IMR-90 (cell line): ENCODE results near the gene RAB11FIP4.

Source experiments
- CEBPB ChIP-seq: IDR thresholded peaks from 2 replicates; pipeline ENCODE4 v1.6.1; 2012; ENCODE audit warnings: low read depth, low read length, improper control_type of control experiment
- CTCF ChIP-seq: conservative IDR thresholded peaks from 2 replicates; pipeline ENCODE4 v1.5.1; 2012; ENCODE audit warnings: mild to moderate bottlenecking, low read depth, low read length, improper control_type of control experiment
- FOS ChIP-seq: fragments of 150-350 bp; IDR thresholded peaks from 2 replicates; pipeline ENCODE4 v1.6.1; 2016; ENCODE audit warnings: low read depth, low read length
- MXI1 ChIP-seq: IDR thresholded peaks from 2 replicates; pipeline ENCODE4 v1.6.1; 2012; ENCODE audit warnings: low read depth, mild to moderate bottlenecking, low read length, moderate library complexity, borderline replicate concordance
- POLR2A ChIP-seq: IDR thresholded peaks from 2 replicates; pipeline ENCODE4 v1.6.1; 2012; ENCODE audit warnings: mild to moderate bottlenecking, low read depth, low read length
- RAD21 ChIP-seq: IDR thresholded peaks from 2 replicates; pipeline ENCODE4 v1.6.1; 2012; ENCODE audit warnings: low read length, improper control_type of control experiment
- RFX5 ChIP-seq: IDR thresholded peaks from 2 replicates; pipeline ENCODE4 v1.8.0; 2012; ENCODE audit warnings: low read depth, mild to moderate bottlenecking, low read length, moderate library complexity
- SMC3 ChIP-seq: fragments of 150-350 bp; IDR thresholded peaks from 2 replicates; pipeline ENCODE4 v1.6.1; 2016; ENCODE audit warnings: low read depth, mild to moderate bottlenecking, antibody characterized with exemption, low read length, moderate library complexity
- USF2 ChIP-seq: fragments of 150-350 bp; IDR thresholded peaks from 2 replicates; pipeline ENCODE4 v1.6.1; 2017; ENCODE audit warnings: mild to moderate bottlenecking, antibody characterized with exemption, low read length, low read depth

- no peak for TF ChIP-seq SMC3
- no peak for TF ChIP-seq CEBPB
- no peak for TF ChIP-seq FOS
- TF ChIP-seq POLR2A: no peak
- TF ChIP-seq CTCF: no peak
- no peak for TF ChIP-seq MXI1
- no peak for TF ChIP-seq USF2
- TF ChIP-seq RAD21: no peak
- TF ChIP-seq RFX5: no peak
Measured at GRCh38 chr17:31544186-31544585, 152.7 kb downstream of the RAB11FIP4 start.
